ENCODE measurements around the gene C2CD4B.

- TF ChIP-seq CTCF (IDR thresholded peaks at IDR 0.05) (peak in 2 of 6 experiments; percentile 15 to 18), POLR2A (IDR thresholded peaks at IDR 0.05) (peak in 3 of 4 donors; percentile 37 to 85 (median 71))
These were observed at the start of gene C2CD4B for GRCh38 chr15:62165104-62165792.
